H1 (cell line): ENCODE results near the gene SLC27A2. TPM values are rescaled to one million over a fixed set of nuclear protein-coding genes. Genes with fewer than 3 reads are reported as not detected.

Experiments used
- CTCF ChIA-PET: fragments of 300-600 bp; sonication (Branson Sonifier 250); formaldehyde crosslinking; loops from one replicate; lab custom pipeline; 2021; ENCODE audit not compliant: partially characterized antibody; lab: Charles Lee
- POLR2A ChIA-PET: fragments of 300-600 bp; sonication (Branson Sonifier 250); formaldehyde crosslinking; loops from one replicate; lab custom pipeline; 2021; ENCODE audit warnings: inconsistent platforms; ENCODE audit not compliant: partially characterized antibody; lab: Charles Lee
- DNase-seq, 2 experiments: peaks; one replicate each; pipeline versions ENCODE4 v3.0.0 to v3.0.0-alpha.2; 2010 to 2022; ENCODE audit warnings: low spot score in 2 of 2, low read depth in 1 of 2, mixed read lengths in 1 of 2
- FAIRE-seq: peaks from 2 replicates; lab custom pipeline; 2011; peaks lifted over from hg19 to GRCh38; lab: Jason Lieb, UNC
- H2AFZ ChIP-seq: 2 replicates; pipeline ENCODE4 v1.8.1; 2012; ENCODE audit warnings: low read length, inconsistent platforms
- H2AK5ac ChIP-seq: 2 replicates; pipeline ENCODE4 v1.6.1; 2013; ENCODE audit warnings: low read depth, low read length
- H2BK120ac ChIP-seq: replicated peaks from 2 replicates; pipeline ENCODE3; 2013; ENCODE audit warnings: low read depth, low read length, inconsistent platforms
- H2BK12ac ChIP-seq: 2 replicates; pipeline ENCODE4 v1.6.1; 2013; ENCODE audit warnings: low read depth, low read length
- H2BK15ac ChIP-seq: 2 replicates; pipeline ENCODE4 v1.6.1; 2013; ENCODE audit warnings: low read length
- H2BK20ac ChIP-seq: 2 replicates; pipeline ENCODE4 v1.6.1; 2013; ENCODE audit warnings: low read length
- H2BK5ac ChIP-seq: 2 replicates; pipeline ENCODE4 v1.6.1; 2013; ENCODE audit warnings: low read depth, low read length
- H3K14ac ChIP-seq: 2 replicates; pipeline ENCODE4 v1.6.1; 2013; ENCODE audit warnings: inconsistent platforms; ENCODE audit not compliant: insufficient read length
- H3K18ac ChIP-seq: 2 replicates; pipeline ENCODE4 v1.6.1; 2013; ENCODE audit warnings: low read length; ENCODE audit errors: extremely low read depth
- H3K23ac ChIP-seq: 2 replicates; pipeline ENCODE4 v1.6.1; 2013; ENCODE audit warnings: inconsistent platforms; ENCODE audit not compliant: insufficient read length
- H3K23me2 ChIP-seq: 2 replicates; pipeline ENCODE4 v1.6.1; 2013; ENCODE audit warnings: low read depth, low read length
- H3K27ac ChIP-seq: 2 replicates; pipeline ENCODE4 v1.6.1; 2011; ENCODE audit warnings: low read depth, low read length, inconsistent platforms
- H3K27me3 ChIP-seq, 4 experiments: replicated peaks in 1 of 4; 1 replicate in 1 of 4; 2 replicates in 3 of 4; pipeline versions ENCODE4 v1.6.1 to v1.8.1; 2011 to 2013; ENCODE audit warnings: low read length in 3 of 4, mild to moderate bottlenecking in 3 of 4, inconsistent platforms in 2 of 4, mixed read lengths in 2 of 4, moderate library complexity in 1 of 4; ENCODE audit not compliant: control insufficient read depth in 3 of 4, insufficient read depth in 3 of 4; ENCODE audit errors: extremely low read depth in 1 of 4
- H3K36me3 ChIP-seq, 4 experiments: 2 replicates each; pipeline versions ENCODE4 v1.6.1 to v1.8.1; 2011 to 2013; ENCODE audit warnings: mild to moderate bottlenecking in 4 of 4, low read length in 3 of 4, moderate library complexity in 2 of 4, control low read depth in 1 of 4, inconsistent platforms in 1 of 4; ENCODE audit not compliant: insufficient read depth in 4 of 4, control insufficient read depth in 2 of 4
- H3K4ac ChIP-seq: replicated peaks from 2 replicates; pipeline ENCODE3; 2013; ENCODE audit warnings: low read length, low read depth, mixed read lengths, inconsistent platforms; ENCODE audit not compliant: insufficient read length
- H3K4me1 ChIP-seq, 4 experiments: replicated peaks in 1 of 4; 1 replicate in 1 of 4; 2 replicates in 3 of 4; pipeline versions ENCODE4 v1.6.1 to v1.8.1; 2011 to 2013; ENCODE audit warnings: low read length in 3 of 4, inconsistent platforms in 2 of 4, mixed read lengths in 1 of 4; ENCODE audit not compliant: insufficient read depth in 4 of 4, control insufficient read depth in 3 of 4
- H3K4me2 ChIP-seq, 2 experiments: 2 replicates each; pipeline versions ENCODE4 v1.6.1 to v1.8.1; 2011 to 2013; ENCODE audit warnings: low read depth in 2 of 2, low read length in 2 of 2, control low read depth in 1 of 2, inconsistent platforms in 1 of 2, mild to moderate bottlenecking in 1 of 2; ENCODE audit not compliant: insufficient read depth in 1 of 2
- H3K4me3 ChIP-seq, 4 experiments: fragments of 200-600, 300-600 bp in 1 of 4; sonication (generic), shearing (Covaris generic), sonication (Bioruptor Twin) in 1 of 4; 2 replicates each; pipeline versions ENCODE4 v1.5.1 to v1.8.1; 2011 to 2016; ENCODE audit warnings: low read length in 4 of 4, low read depth in 3 of 4, control low read depth in 2 of 4, inconsistent platforms in 2 of 4, mild to moderate bottlenecking in 2 of 4, mixed read lengths in 1 of 4, moderate library complexity in 1 of 4; ENCODE audit not compliant: insufficient read depth in 2 of 4; ENCODE audit errors: extremely low read depth in 1 of 4
- H3K56ac ChIP-seq: replicated peaks from 2 replicates; pipeline ENCODE3; 2013; ENCODE audit warnings: low read depth, mild to moderate bottlenecking, mixed read lengths, low read length, inconsistent platforms; ENCODE audit not compliant: insufficient read length
- H3K79me1 ChIP-seq: 2 replicates; pipeline ENCODE4 v1.6.1; 2013; ENCODE audit warnings: low read depth, low read length, control low read depth
- H3K79me2 ChIP-seq, 2 experiments: 2 replicates each; pipeline versions ENCODE4 v1.6.1 to v1.8.1; 2012 to 2013; ENCODE audit warnings: low read length in 2 of 2, mild to moderate bottlenecking in 2 of 2, inconsistent platforms in 1 of 2; ENCODE audit not compliant: insufficient read depth in 2 of 2, control insufficient read depth in 1 of 2
- H3K9ac ChIP-seq, 4 experiments: replicated peaks in 1 of 4; 1 replicate in 1 of 4; 2 replicates in 3 of 4; pipeline versions ENCODE4 v1.6.1 to v1.8.1; 2011 to 2013; ENCODE audit warnings: low read depth in 3 of 4, low read length in 3 of 4, control low read depth in 2 of 4, mild to moderate bottlenecking in 2 of 4, moderate library complexity in 2 of 4, inconsistent platforms in 1 of 4; ENCODE audit errors: extremely low read depth in 1 of 4
- H3K9me3 ChIP-seq, 2 experiments: 2 replicates each; pipeline versions ENCODE4 v1.6.1 to v1.8.1; 2012 to 2013; ENCODE audit warnings: mild to moderate bottlenecking in 2 of 2, moderate library complexity in 2 of 2, control low read depth in 1 of 2, inconsistent platforms in 1 of 2, low read depth in 1 of 2, low read length in 1 of 2, mixed read lengths in 1 of 2; ENCODE audit not compliant: insufficient read depth in 2 of 2
- H4K20me1 ChIP-seq, 2 experiments: replicated peaks in 1 of 2; 2 replicates each; pipeline versions ENCODE3 to v1.8.1; 2011 to 2013; ENCODE audit warnings: inconsistent platforms in 2 of 2, low read length in 2 of 2, mild to moderate bottlenecking in 1 of 2; ENCODE audit not compliant: insufficient read depth in 2 of 2, control insufficient read depth in 1 of 2
- H4K5ac ChIP-seq: 2 replicates; pipeline ENCODE4 v1.6.1; 2013; ENCODE audit warnings: low read length, low read depth, mixed read lengths, inconsistent platforms; ENCODE audit not compliant: insufficient read length
- H4K8ac ChIP-seq: 2 replicates; pipeline ENCODE4 v1.8.0; 2013; ENCODE audit warnings: mild to moderate bottlenecking, moderate library complexity, low read length, inconsistent platforms; ENCODE audit not compliant: insufficient read depth; ENCODE audit errors: extremely low read depth
- H4K91ac ChIP-seq: replicated peaks from 2 replicates; pipeline ENCODE3; 2013; ENCODE audit warnings: low read length, mixed read lengths, inconsistent platforms; ENCODE audit not compliant: insufficient read length
- BACH1 ChIP-seq: IDR thresholded peaks from 2 replicates; pipeline ENCODE4 v1.6.1; 2012; ENCODE audit warnings: low read length, improper control_type of control experiment
- CREB1 ChIP-seq: IDR thresholded peaks from 2 replicates; pipeline ENCODE4 v1.6.1; 2012; ENCODE audit warnings: inconsistent platforms
- CTBP2 ChIP-seq: IDR thresholded peaks from 2 replicates; pipeline ENCODE4 v1.7.0; 2011; ENCODE audit warnings: borderline replicate concordance, mild to moderate bottlenecking, moderate library complexity, mixed read lengths, low read length; ENCODE audit not compliant: insufficient read depth, insufficient read length
- KDM4A ChIP-seq: IDR thresholded peaks from one replicate; pipeline ENCODE4 v1.7.1; 2012; ENCODE audit warnings: low read depth, mild to moderate bottlenecking, moderate library complexity, low read length, inconsistent platforms; ENCODE audit not compliant: severe bottlenecking
- POLR2AphosphoS5 ChIP-seq: IDR thresholded peaks from 2 replicates; pipeline ENCODE4 v1.6.1; 2011; ENCODE audit warnings: low read depth, low read length
- RBBP5 ChIP-seq: IDR thresholded peaks from 2 replicates; pipeline ENCODE4 v1.7.1; 2012; ENCODE audit warnings: low read depth, mild to moderate bottlenecking, inconsistent platforms, low read length, moderate library complexity, borderline replicate concordance
- SP1 ChIP-seq: IDR thresholded peaks from 2 replicates; pipeline ENCODE4 v1.6.1; 2011; ENCODE audit warnings: low read depth, low read length
- SP2 ChIP-seq: IDR thresholded peaks from 2 replicates; pipeline ENCODE4 v1.6.1; 2012; ENCODE audit warnings: mild to moderate bottlenecking, low read length, inconsistent platforms
- TAF7 ChIP-seq: optimal IDR thresholded peaks from 2 replicates; pipeline ENCODE3; 2011; ENCODE audit warnings: low read depth, mild to moderate bottlenecking, inconsistent platforms, low read length, moderate library complexity, borderline replicate concordance
- TCF12 ChIP-seq: IDR thresholded peaks from 2 replicates; pipeline ENCODE4 v1.6.1; 2011; ENCODE audit warnings: low read depth, mild to moderate bottlenecking, low read length
- WGBS, 2 experiments: shearing (Covaris generic) in 1 of 2; methylation state at CpG; one replicate each; pipeline versions ENCODE4 v1.1.6 to v1.1.7; 2013 to 2015; ENCODE audit warnings: low lambda C conversion rate in 2 of 2, mixed read lengths in 2 of 2, inconsistent platforms in 1 of 2, low coverage in 1 of 2, missing lambda C conversion rate in 1 of 2; ENCODE audit not compliant: insufficient replicate concordance in 2 of 2, insufficient coverage in 1 of 2, insufficient read length in 1 of 2; ENCODE audit errors: extremely low coverage in 1 of 2, missing lambda C conversion rate in 1 of 2; 5-methylcytosine and 5-hydroxymethylcytosine counted together
- polyA plus RNA-seq, 7 experiments: library from polyadenylated mRNA; depleted of rRNA in 3 of 7; stranded (reverse) in 5 of 7; unstranded in 2 of 7; fragments of >200 nt in 5 of 7; fragments of 200-250 nt in 2 of 7; gene quantifications; 1 replicate in 5 of 7; 2 replicates in 1 of 7; 4 replicates in 1 of 7; pipeline versions ENCODE4 v1.2.1 to v1.2.3, GENCODE V29; 2011 to 2013; ENCODE audit warnings: missing spikeins in 2 of 7, mixed read lengths in 2 of 7
- total RNA-seq: library from RNA; stranded (reverse); fragmentation: NEBNext Ultra II Directional; extraction: Animal tissue kit (Norgen Biotek cat#: 25700); gene quantifications from 2 replicates; pipeline ENCODE4 v1.2.1, GENCODE V29; 2021
- TF ChIP-seq, protein P1 (sequence below): IDR thresholded peaks from 2 replicates; pipeline ENCODE4 v1.6.1; 2012; ENCODE audit warnings: inconsistent platforms

SLC27A2 gene
- total and polyA plus RNA-seq, 2 of the 8 experiments (the other 6 are each of a cell fraction or from before 2014, with no cell fraction given): 5.6 to 5.8 TPM

DNA sequence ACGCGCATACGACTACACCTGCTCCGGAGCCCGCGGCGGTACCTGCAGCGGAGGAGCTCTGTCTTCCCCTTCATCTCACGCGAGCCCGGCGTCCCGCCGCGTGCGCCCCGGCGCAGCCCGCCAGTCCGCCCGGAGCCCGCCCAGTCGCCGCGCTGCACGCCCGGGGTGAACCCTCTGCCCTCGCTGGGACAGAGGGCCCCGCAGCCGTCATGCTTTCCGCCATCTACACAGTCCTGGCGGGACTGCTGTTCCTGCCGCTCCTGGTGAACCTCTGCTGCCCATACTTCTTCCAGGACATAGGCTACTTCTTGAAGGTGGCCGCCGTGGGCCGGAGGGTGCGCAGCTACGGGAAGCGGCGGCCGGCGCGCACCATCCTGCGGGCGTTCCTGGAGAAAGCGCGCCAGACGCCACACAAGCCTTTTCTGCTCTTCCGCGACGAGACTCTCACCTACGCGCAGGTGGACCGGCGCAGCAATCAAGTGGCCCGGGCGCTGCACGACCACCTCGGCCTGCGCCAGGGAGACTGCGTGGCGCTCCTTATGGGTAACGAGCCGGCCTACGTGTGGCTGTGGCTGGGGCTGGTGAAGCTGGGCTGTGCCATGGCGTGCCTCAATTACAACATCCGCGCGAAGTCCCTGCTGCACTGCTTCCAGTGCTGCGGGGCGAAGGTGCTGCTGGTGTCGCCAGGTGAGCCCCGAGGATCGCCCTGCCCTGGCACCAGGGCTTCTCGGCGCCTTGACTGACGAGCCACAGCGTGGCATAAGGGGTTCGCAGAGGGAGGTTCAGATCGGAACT, 420 bp downstream of the SLC27A2 start:
- peaks cover 0 to 8% (median 4%) of the 10 kb centered on the region in 4 experiments; a peak in 6 of 7 replicates for H3K4me1 ChIP-seq
- H3K36me3 ChIP-seq: no peaks in the 10 kb centered on the region
- H3K79me2 ChIP-seq: no peaks in the 10 kb centered on the region
- no peak overlapping the region for H3K27ac ChIP-seq
- H3K18ac ChIP-seq: peak overlapping the region; percentile 71
- POLR2A ChIA-PET: interaction anchor here (0.7 to 1.6 kb wide), 7 partner anchors 14 to 172 kb away, joined by 3 to 5 read pairs (median 4); partner anchors contain the start of gene GABPB1
- H2AFZ ChIP-seq: peak overlapping the region; percentile 80
- DNase-seq: peak in 1 of 2 experiments; percentile 85
- H3K14ac ChIP-seq: no peak overlapping the region
- H2BK5ac ChIP-seq: no peak overlapping the region; the same call in 1 of the 2 replicates
- no peaks in the 10 kb centered on the region for H3K79me1 ChIP-seq
- peaks cover 0 to 1% of the 10 kb centered on the region in 2 experiments for H4K20me1 ChIP-seq
- CTCF ChIA-PET: interaction anchor here (0.6 to 4.3 kb wide), 13 partner anchors 11 to 1198 kb away, joined by 3 to 15 read pairs (median 4); no protein-coding TSS in a partner anchor
- H2BK120ac ChIP-seq: no peak overlapping the region
- H4K8ac ChIP-seq: peak overlapping the region; percentile 94
- no peak overlapping the region for H3K56ac ChIP-seq
- peak overlapping the region; percentile 51 to 66 (median 58) for H3K4me3 ChIP-seq
- H2AK5ac ChIP-seq: no peak overlapping the region
- H2BK20ac ChIP-seq: peak overlapping the region; percentile 48; the same call in 1 of the 2 replicates
- no peak overlapping the region for H3K23ac ChIP-seq
- H4K91ac ChIP-seq: peak overlapping the region; percentile 46
- FAIRE-seq: no peak
- no peaks in the 10 kb centered on the region for H3K9me3 ChIP-seq
- WGBS, 2 experiments: 3% methylated on average over 71 of the region's 80 CpGs; no CpG with 5 or more reads in 1 of the 2 experiments
- H3K9ac ChIP-seq: peak overlapping the region in 3 of 4 experiments; percentile 54 to 56 (median 54); a peak in 6 of 7 replicates
- no peak overlapping the region for H4K5ac ChIP-seq
- peak overlapping the region; percentile 39; the same call in 1 of the 2 replicates for H2BK12ac ChIP-seq
- H3K4ac ChIP-seq: peak overlapping the region; percentile 44
- peaks cover 3 to 33% (median 28%) of the 10 kb centered on the region in 4 experiments for H3K27me3 ChIP-seq
- peak overlapping the region; percentile 86 to 97 for H3K4me2 ChIP-seq
- peak overlapping the region; percentile 92; the same call in 1 of the 2 replicates for H2BK15ac ChIP-seq
- H3K23me2 ChIP-seq: peaks cover 13% of the 10 kb centered on the region; the same call in 1 of the 2 replicates
- TF ChIP-seq, protein P1, sequence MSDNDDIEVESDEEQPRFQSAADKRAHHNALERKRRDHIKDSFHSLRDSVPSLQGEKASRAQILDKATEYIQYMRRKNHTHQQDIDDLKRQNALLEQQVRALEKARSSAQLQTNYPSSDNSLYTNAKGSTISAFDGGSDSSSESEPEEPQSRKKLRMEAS: peak; percentile 24; the same call in 1 of the 2 replicates
- TF ChIP-seq SP1: no peak
- peak; percentile 99 for TF ChIP-seq KDM4A
- TF ChIP-seq SP2: no peak
- peak; percentile 77 for TF ChIP-seq CTBP2
- TF ChIP-seq TAF7: peak; percentile 30
- TF ChIP-seq POLR2AphosphoS5: peak; percentile 47; the same call in 1 of the 2 replicates
- no peak; the same call in 1 of the 2 replicates for TF ChIP-seq TCF12
- TF ChIP-seq RBBP5: peak; percentile 79; the same call in 1 of the 2 replicates
- TF ChIP-seq CREB1: no peak; the same call in 1 of the 2 replicates
- no peak for TF ChIP-seq BACH1
